Vagina (tissue), 2 donors: ENCODE measurements around the gene PRXL2B. TPM values are rescaled to one million over a fixed set of nuclear protein-coding genes. Genes with fewer than 3 reads are reported as not detected.
A peak's percentile ranks its signal among the peaks of the same experiment; 100 is the strongest.

Source experiments
- DNase-seq, 2 donors: peaks; one replicate each; pipeline ENCODE4 v3.0.0-alpha.2; 2017; ENCODE audit errors: extremely low spot score in 2 of 2
- H3K27ac ChIP-seq: fragments of 200-600 bp; sonication (generic); one replicate; pipeline ENCODE4 v1.5.1; 2019
- H3K27me3 ChIP-seq: fragments of 200-600 bp; sonication (generic); one replicate; pipeline ENCODE4 v1.5.1; 2019
- H3K36me3 ChIP-seq, 2 donors: fragments of 200-600 bp; sonication (generic); one replicate each; pipeline ENCODE4 v1.5.1; 2017 to 2019
- H3K4me1 ChIP-seq: fragments of 200-600 bp; sonication (generic); one replicate; pipeline ENCODE4 v1.5.1; 2019
- H3K4me3 ChIP-seq, 2 donors: fragments of 200-600 bp; sonication (generic); 1 replicate in 1 of 2; 2 replicates in 1 of 2; pipeline ENCODE4 v1.5.1; 2016 to 2019
- H3K9me3 ChIP-seq: fragments of 200-600 bp; sonication (generic); one replicate; pipeline ENCODE4 v1.5.1; 2019
- CTCF ChIP-seq, 3 experiments: fragments of 450-650 bp in 2 of 3; fragments of 200-600 bp in 1 of 3; sonication (generic) in 1 of 3; IDR thresholded peaks; one replicate each; pipeline ENCODE4 v1.5.1; 2017 to 2019; ENCODE audit warnings: antibody characterized with exemption in 3 of 3, mild to moderate bottlenecking in 2 of 3, moderate library complexity in 2 of 3
- POLR2A ChIP-seq, 2 donors: fragments of 450-650 bp; IDR thresholded peaks; one replicate each; pipeline ENCODE4 v1.6.1; 2017; ENCODE audit warnings: antibody characterized with exemption in 2 of 2, mild to moderate bottlenecking in 2 of 2, moderate library complexity in 2 of 2
- POLR2AphosphoS5 ChIP-seq, 2 donors: sonication (generic); formaldehyde crosslinking; IDR thresholded peaks; one replicate each; pipeline ENCODE4 v1.9.0; 2017; ENCODE audit warnings: antibody characterized with exemption in 2 of 2, mild to moderate bottlenecking in 2 of 2, low read depth in 1 of 2; ENCODE audit not compliant: insufficient read depth in 1 of 2
- intact Hi-C: fragments of 100-400 bp; cut with DNase I; formaldehyde crosslinking; loops from one replicate; pipeline ENCODE4 v1.15.1; 2023
- total RNA-seq: library from RNA; depleted of rRNA; stranded (reverse); fragments of >200 nt; gene quantifications from one replicate; pipeline ENCODE4 v1.2.3, GENCODE V29; 2016

PRXL2B gene
- total RNA-seq, 1 donor from 2014 or later = 16.2 TPM

- peaks cover 51% of the 10 kb centered on the region for H3K4me1 ChIP-seq
- intact Hi-C loops = no loop called here
- H3K36me3 ChIP-seq = peaks cover 0 to 10% of the 10 kb centered on the region in 2 donors
- no peaks in the 10 kb centered on the region for H3K27me3 ChIP-seq
- peak overlapping the region; percentile 96 for H3K27ac ChIP-seq
- H3K9me3 ChIP-seq = no peaks in the 10 kb centered on the region
- TF ChIP-seq POLR2A (IDR thresholded peaks at IDR 0.05) = no peak
- no peak overlapping the region for H3K4me3 ChIP-seq
- no peak for DNase-seq
Observed at GRCh38 chr1:2553871-2554620, 32.5 kb upstream of the PRXL2B start.

- Histone ChIP-seq H3K36me3 (peaks cover 0 to 18% of the 10 kb centered on the region in 2 donors), H3K27me3 (no peaks in the 10 kb centered on the region), H3K4me3 (peak overlapping the region in 1 of 2 donors; percentile 61), H3K9me3 (no peaks in the 10 kb centered on the region), H3K4me1 (peaks cover 51% of the 10 kb centered on the region), H3K27ac (peak overlapping the region; percentile 96)
- intact Hi-C loops = no loop called here
- TF ChIP-seq POLR2AphosphoS5 (IDR thresholded peaks at IDR 0.05; ENCODE audit: insufficient read depth in 1 of 2, low read depth in 1 of 2) (no peak), CTCF (IDR thresholded peaks at IDR 0.05) (peak in 2 of 3 experiments; percentile 19 to 29)
- DNase-seq = no peak
Observed at GRCh38 chr1:2554621-2555387, 31.8 kb upstream of the PRXL2B start.

GRCh38 chr1:2555634-2556276 is 30.8 kb upstream of the PRXL2B start:
- Histone ChIP-seq H3K4me1 (peaks cover 56% of the 10 kb centered on the region), H3K4me3 (peak overlapping the region; percentile 61 to 64), H3K27me3 (no peaks in the 10 kb centered on the region), H3K27ac (peak overlapping the region; percentile 96), H3K9me3 (no peaks in the 10 kb centered on the region), H3K36me3 (peaks cover 0 to 23% of the 10 kb centered on the region in 2 donors)
- peak in 1 of 2 donors; percentile 90 for TF ChIP-seq POLR2A (IDR thresholded peaks at IDR 0.05)
- TF ChIP-seq POLR2AphosphoS5 (IDR thresholded peaks at IDR 0.05; ENCODE audit: insufficient read depth in 1 of 2, low read depth in 1 of 2) = peak; percentile 84 to 96
- no peak for TF ChIP-seq CTCF (IDR thresholded peaks at IDR 0.05)
- intact Hi-C loops = no loop called here
- DNase-seq = peak in 1 of 2 donors; percentile 94

GRCh38 chr1:2556277-2556677 is 30.3 kb upstream of the PRXL2B start, which contains the start of gene TNFRSF14:
Gene TNFRSF14, plus strand, starts transcription at chr1:2556371. Its CDS starts 294 bp downstream, at chr1:2556665.
- no peak for DNase-seq
- peaks cover 56% of the 10 kb centered on the region for H3K4me1 ChIP-seq
- no peaks in the 10 kb centered on the region for H3K27me3 ChIP-seq
- peak within 1 kb of the TSS; percentile 96 for H3K27ac ChIP-seq
- TF ChIP-seq POLR2A (IDR thresholded peaks at IDR 0.05) = peak in 1 of 2 donors; percentile 29
- no peak for TF ChIP-seq POLR2AphosphoS5 (IDR thresholded peaks at IDR 0.05; ENCODE audit: insufficient read depth in 1 of 2, low read depth in 1 of 2)
- TF ChIP-seq CTCF (IDR thresholded peaks at IDR 0.05) = no peak
- peaks cover 0 to 23% of the 10 kb centered on the region in 2 donors for H3K36me3 ChIP-seq
- intact Hi-C loops = no loop called here
- no peaks in the 10 kb centered on the region for H3K9me3 ChIP-seq
- peak within 1 kb of the TSS; percentile 61 to 64 for H3K4me3 ChIP-seq
